HG02571 (cell line): ENCODE measurements around the gene AGBL1.

Source experiments
- ATAC-seq: cut with Tn5 transposase; IDR thresholded peaks from one replicate; pipeline ENCODE4 v1.9.1; 2021; ENCODE audit warnings: mild to moderate bottlenecking, moderate library complexity; ENCODE audit not compliant: unreplicated experiment

The AGBL1 gene

DNA sequence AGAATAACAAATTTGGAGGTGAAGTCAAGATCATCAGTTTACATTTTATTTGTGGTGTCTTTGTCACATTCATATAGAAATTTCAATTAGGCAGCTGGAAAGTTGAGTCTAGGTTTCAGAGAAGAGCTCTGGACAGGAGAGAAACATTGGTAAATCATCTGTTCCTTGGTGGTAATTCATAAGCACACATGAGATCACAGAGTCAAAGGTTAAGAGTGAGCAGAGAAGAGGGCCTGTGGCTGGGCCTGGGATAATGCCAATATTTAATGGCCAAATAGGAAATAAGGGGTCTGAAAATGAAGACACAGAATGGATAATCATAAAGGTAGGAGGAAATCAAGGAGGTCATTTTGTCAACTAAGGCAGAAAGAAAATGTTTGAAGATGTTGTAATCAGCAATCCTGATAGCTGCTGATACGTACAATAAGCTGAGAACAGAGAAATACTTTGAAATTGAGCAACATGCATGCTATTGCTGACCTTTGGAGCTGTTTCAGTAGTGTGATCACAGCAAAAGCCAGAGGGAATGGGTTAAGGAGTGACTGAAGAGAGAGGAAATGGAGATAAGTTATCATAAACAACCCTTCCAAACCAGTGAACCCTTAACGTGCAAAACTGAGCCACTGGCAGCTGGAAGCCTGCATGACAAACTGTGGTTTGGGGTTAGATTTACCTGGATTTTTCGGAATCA lies 692.8 kb downstream of the AGBL1 start:
- no peak for ATAC-seq

DNA sequence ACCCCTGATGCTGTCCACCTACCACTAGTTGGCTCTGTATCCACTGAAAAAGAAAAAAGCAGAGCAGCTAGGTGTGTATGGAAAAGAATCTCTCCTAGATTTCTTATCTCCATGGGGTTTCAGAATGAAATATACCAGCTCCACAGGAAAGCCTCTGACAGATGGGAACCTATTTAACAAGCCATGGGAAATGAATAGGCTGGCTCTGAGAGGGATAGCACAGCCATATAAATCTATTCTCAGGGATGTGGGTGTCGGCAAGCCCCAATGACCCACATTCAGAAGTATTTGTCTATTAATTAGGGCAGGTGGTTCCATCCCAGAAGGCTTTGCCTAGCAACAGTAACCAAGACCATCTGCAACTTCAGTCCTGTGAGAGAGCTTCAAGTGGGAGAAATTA lies 694.1 kb downstream of the AGBL1 start:
- ATAC-seq: no peak

DNA sequence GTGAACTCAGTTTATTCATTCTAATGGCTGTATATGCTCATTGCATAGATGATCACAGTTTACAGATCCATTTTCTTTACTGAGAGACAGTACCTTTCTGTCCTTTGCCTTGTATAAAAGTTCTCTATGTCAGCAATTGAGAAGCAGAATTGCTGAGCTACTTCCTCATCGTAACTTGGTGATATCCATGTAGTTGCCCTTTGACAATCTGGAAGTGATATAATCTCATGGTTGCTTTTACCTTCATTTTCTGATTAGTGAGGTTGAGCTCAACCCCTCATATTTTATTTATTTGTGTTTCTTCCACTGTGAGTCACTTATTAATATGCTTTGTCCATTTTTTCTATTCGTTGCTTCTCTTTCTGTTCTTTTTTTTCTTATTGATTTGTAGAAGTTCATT lies 696.5 kb downstream of the AGBL1 start:
- no peak for ATAC-seq

DNA sequence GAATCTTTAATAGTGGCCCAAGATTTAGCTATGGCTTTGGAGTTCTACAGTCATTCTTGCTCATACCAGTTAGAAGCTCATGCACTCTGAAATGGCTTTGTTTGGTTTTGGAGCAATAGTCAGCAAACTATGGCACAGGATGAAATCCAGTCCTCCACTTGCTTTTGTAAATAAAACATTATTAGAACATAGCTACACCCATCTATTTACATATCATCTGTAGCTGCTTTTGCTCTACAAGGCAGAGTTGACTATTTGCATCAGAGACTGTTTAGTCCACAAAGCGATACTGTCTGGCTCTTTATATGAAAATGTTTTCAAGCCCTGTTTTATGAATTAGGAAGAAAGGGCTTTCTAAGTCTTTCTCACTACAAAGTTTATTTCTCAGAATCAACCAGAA lies 716.9 kb downstream of the AGBL1 start:
- ATAC-seq: no peak

DNA sequence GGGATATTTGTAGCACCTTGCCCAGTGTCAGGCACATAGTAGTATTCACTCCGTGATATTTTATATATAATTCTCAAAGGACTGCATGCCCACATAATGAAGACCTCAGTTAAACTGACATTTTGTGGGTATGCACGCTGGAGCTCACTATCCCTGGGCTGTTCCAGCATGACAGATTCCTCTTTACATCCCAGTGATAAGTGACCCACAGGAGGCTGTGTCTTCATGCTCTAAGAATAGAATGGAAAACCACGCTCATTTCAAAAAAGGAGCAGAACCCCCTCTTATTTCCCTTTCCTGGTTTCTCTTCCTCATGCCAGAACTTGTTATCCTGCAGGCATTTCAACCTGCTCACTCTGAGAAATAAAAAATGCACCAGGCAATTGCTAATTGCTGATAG lies 717.5 kb downstream of the AGBL1 start:
- ATAC-seq: no peak

- ATAC-seq: no peak
Observed at GRCh38 chr15:86799226-86799625, 719.6 kb downstream of the AGBL1 start.

- ATAC-seq: no peak
Observed at GRCh38 chr15:86802244-86802643, 722.6 kb downstream of the AGBL1 start.

DNA sequence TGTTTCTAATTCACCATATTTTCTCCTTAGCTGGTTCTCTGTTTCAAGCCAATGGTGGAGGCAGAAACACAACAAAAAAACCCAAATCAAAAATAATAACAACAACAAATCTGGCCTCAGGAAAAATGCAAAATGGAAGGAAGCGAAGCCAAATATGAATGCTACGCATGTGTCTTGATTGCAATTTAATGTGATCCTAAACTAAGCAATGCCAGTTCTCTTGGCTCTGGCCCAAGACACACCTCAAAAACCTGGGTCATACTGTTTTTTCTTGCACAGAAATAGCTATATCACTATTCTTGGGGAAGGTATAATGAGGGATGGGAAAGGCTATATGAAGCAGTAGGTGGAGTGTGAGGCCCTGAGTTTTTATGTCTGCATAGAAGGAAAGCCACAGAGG lies 724.7 kb downstream of the AGBL1 start:
- ATAC-seq: no peak

- ATAC-seq: no peak
Observed at GRCh38 chr15:86810329-86810728, 730.7 kb downstream of the AGBL1 start.

DNA sequence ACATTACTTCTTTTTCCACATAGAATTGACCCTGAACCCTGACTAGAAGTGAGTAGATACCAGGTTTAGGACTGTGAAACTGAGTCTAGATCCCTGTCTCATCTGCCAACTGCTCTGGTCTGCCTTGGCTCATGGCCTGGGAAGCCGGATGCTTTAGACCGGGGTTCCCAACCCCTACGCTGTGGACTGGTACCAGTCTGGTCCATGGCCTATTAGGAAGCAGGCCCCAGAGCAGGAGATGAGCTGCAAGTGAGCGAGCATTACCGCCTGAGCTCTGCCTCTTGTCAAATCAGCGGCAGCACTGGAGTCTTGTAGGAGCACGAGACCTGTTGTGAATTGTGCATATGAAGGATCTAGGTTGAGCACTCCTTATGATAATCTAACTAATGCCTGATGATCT lies 734.2 kb downstream of the AGBL1 start:
- no peak for ATAC-seq

DNA sequence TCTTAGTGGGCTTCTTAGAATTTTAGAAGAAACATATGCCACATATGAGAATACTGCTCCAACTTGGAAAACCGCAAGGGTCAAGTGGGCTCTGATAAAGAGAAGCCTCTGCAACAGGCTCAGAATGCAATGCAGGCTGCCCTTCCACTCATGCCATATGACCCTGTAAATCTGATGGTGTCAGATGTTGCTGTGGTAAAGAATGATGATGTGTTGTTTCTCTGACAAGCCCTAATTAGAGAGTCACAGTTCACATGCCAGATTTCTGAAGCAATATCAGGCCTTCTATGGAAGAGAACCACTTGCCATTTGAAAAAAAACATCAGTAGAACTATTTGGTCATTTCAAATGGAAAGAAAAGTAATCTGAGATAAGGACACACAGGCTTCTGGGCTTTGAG lies 749.6 kb downstream of the AGBL1 start:
- ATAC-seq: no peak

- no peak for ATAC-seq
Observed at GRCh38 chr15:86830304-86830703, 750.6 kb downstream of the AGBL1 start.

GRCh38 chr15:86833595-86833994 lies 753.9 kb downstream of the AGBL1 start:
- ATAC-seq: no peak

- no peak for ATAC-seq
Observed at GRCh38 chr15:86834115-86834863, 754.6 kb downstream of the AGBL1 start.

DNA sequence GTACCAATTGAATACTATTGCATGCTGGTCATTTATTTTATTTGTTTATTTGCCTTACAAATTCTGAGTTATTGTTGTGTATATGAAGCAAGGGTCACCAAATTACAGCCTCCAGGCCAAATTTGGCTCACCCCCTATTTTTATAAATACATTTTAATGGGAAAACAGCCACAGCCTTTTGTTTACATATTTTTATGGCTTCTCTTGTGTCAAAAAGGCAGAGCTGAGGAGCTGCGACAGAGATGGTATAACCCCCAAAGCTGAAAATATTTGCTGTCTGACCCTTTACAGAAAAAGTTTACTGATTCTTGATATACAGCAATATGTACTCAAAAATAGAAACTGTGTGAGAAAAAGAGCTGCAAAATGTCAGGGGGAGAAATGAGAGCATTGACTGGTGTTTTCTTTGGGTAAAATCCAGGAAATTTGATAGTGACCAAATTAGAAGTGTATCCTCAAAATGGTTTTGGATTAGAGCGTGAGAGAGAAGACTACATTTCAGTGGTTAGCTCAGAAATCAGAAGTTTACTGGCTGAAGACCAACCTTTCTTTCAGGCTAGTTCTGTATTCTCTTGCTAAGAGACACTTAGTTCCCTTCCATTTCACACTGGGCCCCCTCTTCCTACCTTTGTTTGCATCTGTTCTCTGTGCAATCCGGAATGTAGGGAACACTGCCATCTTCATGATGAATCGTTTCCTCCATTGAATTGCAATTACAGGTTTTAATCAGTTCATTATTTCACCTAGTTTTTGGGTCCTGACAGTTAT lies 757.8 kb downstream of the AGBL1 start:
- ATAC-seq: no peak

GRCh38 chr15:86839502-86839901 lies 759.8 kb downstream of the AGBL1 start:
- ATAC-seq: no peak

DNA sequence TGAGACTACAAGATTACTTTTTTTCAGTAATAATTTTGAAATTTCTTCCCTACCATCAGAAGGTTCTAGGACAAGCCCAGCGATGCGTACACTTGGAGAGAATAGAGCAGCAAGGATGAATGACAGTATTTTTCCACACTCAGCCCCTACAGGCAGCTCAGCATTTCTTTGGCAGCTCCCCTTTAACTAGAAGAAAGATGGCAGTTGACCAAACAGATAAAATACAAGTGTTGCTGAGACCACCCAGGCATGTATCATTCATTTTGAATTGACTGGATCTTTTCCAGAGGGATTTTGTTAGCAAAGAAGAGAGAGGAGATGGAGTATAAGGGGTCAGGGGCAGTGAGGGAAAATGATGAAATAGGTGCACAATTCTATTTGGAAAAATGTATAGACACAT lies 761.3 kb downstream of the AGBL1 start:
- ATAC-seq: no peak

GRCh38 chr15:86842199-86842598 lies 762.5 kb downstream of the AGBL1 start:
- ATAC-seq: no peak

DNA sequence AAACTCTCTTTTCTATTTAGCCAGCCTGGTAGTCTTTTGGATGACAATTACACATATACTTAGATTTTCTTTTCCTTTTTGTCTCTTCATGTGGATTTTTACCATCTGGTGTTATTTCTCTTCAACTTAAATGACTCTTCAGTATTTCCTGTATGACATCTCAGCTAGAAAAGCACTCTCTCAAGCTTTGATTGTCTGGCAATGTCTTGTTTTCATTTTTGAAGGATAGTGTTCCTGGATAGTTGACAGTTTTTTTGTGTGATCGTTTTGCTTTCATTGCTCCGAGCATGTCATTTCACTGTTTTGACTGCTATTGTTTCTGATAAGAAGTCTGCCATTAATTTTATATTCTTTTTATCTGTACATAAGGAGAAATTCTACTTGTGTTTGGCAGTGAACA lies 766.4 kb downstream of the AGBL1 start:
- no peak for ATAC-seq

- ATAC-seq: no peak
Observed at GRCh38 chr15:86849136-86849535, 769.5 kb downstream of the AGBL1 start.

DNA sequence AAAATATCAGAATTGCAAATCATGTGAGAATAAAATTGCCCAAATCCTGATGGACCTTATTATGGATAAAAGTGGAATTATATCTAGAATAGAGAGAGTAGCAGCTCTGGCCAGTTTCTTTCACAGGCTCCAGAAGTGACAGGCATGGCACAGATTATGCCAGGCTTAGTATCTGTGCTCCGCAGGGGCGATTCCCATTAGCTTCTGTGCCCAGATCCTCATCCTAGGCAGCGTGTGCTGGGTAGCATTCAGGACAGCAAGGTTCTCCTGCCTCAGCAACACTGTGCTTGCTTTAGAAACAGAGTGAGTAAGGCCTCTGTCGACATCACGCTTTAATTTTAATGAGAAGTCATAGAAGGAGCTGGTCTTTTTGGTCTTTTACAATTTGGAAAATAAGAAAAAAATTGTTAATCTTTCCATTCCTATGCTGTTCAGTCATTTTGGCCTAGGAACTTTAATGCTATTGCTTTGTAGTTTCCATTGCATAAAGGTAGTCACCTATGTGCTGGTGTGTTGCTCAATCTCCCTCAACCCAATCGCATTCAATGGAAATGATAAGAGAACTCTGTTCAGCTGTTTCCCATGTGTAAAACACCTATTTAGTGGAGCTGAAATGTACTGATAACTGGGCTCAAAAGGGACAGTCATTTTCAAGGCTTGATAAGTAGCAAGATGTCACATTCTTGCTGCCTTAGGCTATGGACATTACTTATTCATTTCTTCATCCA lies 770.1 kb downstream of the AGBL1 start:
- ATAC-seq: no peak
